ENCODE results near the gene CACNA2D2.

DNA sequence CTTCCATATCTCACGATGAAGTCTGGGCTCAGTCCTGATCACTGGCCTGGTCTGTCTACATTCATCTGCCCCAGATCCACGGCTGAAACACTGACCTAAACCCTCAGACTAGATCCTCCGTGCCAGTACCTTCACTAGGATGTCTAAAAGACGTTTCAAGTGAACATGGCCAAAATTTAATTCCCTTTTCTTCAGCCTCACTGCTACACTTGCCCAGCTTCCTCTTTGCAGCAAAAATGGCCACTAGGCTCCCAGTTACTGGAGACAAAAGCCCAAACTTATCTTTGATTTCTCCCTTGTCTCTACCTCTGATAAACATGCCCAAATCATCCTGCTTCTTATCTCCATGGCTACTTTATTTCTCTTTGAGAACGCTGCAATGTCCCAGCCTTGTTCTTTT, 164.5 kb downstream of the CACNA2D2 start:
- TF ChIP-seq, protein P1, sequence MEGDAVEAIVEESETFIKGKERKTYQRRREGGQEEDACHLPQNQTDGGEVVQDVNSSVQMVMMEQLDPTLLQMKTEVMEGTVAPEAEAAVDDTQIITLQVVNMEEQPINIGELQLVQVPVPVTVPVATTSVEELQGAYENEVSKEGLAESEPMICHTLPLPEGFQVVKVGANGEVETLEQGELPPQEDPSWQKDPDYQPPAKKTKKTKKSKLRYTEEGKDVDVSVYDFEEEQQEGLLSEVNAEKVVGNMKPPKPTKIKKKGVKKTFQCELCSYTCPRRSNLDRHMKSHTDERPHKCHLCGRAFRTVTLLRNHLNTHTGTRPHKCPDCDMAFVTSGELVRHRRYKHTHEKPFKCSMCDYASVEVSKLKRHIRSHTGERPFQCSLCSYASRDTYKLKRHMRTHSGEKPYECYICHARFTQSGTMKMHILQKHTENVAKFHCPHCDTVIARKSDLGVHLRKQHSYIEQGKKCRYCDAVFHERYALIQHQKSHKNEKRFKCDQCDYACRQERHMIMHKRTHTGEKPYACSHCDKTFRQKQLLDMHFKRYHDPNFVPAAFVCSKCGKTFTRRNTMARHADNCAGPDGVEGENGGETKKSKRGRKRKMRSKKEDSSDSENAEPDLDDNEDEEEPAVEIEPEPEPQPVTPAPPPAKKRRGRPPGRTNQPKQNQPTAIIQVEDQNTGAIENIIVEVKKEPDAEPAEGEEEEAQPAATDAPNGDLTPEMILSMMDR (IDR thresholded peaks at IDR 0.05; ENCODE audit: insufficient read depth, low read depth, low read length) = no peak
- no peak for TF ChIP-seq EZH2 (IDR thresholded peaks at IDR 0.05; ENCODE audit: insufficient read depth, low read length)
